HG03354 (cell line): ENCODE measurements around the gene GUCA2A.
"Not testable (repeated sequence)": the region's sequence is repeated elsewhere in the genome, so short reads cannot be mapped to it uniquely, and the experiment has no call there.

Experiments used
- ATAC-seq: cut with Tn5 transposase; IDR thresholded peaks from one replicate; pipeline ENCODE4 v1.9.1; 2021; ENCODE audit warnings: mild to moderate bottlenecking; ENCODE audit not compliant: unreplicated experiment, poor library complexity, severe bottlenecking

Gene GUCA2A, protein sequence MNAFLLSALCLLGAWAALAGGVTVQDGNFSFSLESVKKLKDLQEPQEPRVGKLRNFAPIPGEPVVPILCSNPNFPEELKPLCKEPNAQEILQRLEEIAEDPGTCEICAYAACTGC

DNA sequence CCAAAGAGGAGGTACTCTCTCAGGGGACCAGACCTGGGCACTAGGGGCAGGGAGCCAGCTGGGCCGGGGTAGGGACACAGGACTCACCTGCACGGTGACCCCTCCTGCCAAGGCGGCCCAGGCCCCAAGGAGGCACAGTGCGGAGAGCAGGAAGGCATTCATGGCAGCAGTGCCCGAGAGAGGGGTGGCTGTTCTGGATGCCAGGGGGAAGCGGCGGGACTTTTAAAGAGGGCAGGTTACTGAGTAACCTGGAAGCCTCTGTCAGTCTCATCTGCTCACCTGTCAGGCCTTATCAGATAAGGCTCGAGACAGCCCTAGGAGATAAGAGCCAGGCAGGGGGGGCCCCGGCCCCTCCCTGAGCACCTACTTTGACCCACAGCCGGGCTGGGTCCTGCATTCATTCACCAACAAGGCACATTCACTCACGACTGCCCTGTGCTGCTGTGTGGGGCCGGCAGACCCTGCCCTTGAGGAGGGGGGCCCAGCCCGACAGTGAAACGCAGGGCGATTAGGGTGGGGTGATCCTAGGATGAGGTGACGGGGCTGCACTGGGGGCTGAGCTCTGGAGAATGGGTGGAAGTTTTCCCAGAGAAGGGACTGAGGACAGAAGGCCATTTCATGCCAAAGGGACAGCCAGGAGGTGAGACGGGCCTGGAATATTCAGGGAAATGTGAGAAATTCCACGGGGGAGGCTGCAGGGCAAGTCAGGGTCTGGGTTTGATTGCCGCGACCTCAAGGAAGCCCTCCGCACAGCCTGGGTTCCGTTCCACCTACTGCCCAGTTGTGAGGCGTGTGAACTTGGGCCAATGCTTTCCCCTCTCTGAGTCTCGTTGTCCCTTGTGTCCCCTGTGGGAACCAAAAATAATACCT is at the start of gene GUCA2A:
Gene GUCA2A, minus strand, starts transcription at position 195 of the 870 bp plus-strand sequence. Its CDS starts 33 bp downstream, at position 162.
- no peak for ATAC-seq

DNA sequence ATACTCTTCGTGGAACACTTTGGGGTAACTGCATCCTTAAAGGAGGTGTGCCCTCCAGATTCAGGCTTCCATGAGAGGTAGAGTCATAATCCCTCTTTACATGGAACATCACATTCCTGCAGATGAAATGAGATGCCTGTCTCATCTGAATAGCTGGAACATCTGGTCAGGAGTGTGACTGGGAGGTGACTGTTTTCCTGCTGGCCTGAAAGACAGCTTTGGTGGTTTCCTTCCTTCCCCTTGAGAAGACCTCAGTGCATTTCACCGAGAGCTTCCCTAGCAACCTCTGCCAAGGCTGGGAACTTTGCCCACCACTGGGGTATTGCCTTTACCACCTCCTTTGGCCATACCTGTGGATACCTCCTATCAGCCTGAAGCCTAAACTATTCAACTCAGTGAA is 46.7 kb upstream of the GUCA2A start:
- no peak for ATAC-seq

DNA sequence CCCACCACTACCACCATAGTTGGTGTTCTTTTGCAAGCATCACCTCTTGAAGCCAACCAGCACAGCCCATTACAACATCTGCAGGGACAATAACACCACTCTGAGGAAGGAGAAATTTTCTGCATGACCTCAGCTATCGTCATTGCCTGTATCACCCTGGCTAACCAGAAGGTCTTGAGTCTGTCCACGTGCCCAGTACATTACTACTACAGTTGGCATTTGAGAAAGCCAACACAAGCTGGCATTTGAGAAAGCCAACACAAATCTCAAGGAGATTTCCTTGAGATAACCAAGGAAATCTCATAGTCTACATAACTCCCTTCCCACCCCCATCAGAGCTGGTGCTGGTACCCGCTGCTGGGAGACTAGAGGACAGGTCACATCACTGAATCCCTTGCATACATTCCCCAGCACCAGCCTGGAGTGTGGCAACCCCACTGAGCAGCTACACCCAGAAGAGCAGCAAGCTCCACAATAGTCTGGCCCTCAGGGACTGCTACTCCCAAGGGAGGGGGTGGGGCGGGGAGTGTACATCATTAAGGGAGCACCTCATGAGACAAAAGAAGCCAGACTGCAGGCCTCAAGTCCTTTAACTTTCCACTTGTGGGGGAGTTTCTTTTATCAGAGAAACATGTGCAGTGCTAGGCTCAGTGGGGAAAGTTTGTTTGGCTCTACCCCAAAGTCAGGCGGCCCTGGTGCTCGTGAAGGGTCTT is 46.0 kb upstream of the GUCA2A start:
- no peak for ATAC-seq

DNA sequence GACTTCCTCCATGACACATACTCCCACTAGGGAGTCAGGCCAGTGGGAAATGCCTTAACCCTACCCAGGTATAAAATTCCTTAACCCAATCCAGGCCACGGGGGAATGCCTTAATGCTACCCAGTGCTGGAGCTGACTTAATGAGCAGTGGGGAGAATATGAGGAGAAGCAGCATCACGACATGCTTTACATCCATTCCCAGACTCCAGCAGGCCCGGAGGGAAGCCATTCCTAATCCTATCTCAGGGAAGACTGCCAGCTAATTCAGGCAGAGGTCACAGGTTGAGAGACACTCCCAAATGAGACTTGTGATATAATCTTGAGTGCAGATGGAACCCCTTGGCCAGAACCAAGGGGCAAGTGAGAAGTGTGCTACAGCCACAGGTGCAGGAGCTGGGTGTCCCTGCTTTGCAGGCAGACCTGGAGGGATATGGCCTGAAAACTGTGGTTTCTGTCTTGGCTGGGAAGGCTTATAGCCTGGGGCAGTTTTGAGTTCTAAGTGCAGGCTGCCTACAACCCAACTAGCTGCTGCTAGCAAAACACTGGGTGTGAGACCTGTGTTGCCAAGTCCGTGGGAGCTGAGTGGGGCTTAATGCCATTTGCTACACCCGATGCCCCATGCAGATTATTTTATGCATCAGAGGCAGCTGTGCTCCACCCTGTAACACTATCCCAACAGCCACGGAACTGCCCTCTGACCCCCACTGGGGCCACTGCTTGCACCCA is 45.1 kb upstream of the GUCA2A start:
- no peak for ATAC-seq

DNA sequence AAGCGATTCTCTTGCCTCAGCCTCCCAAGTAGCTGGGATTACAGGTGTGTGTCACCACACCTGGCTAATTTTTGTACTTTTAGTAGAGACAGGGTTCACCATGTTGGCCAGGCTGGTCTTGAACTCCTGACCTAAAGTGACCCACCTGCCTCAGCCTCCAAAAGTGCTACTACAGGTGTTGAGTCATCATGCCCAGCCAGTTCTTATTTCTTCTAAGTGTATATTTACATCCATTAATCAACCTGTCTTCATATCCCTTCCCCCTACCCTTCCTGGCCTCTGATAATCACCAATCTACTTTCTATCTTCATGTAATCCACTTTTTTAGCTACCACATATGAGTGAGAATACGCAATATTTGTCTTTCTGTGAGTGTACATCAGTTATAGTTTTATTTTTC is 42.4 kb upstream of the GUCA2A start:
- not testable (repeated sequence) for ATAC-seq

DNA sequence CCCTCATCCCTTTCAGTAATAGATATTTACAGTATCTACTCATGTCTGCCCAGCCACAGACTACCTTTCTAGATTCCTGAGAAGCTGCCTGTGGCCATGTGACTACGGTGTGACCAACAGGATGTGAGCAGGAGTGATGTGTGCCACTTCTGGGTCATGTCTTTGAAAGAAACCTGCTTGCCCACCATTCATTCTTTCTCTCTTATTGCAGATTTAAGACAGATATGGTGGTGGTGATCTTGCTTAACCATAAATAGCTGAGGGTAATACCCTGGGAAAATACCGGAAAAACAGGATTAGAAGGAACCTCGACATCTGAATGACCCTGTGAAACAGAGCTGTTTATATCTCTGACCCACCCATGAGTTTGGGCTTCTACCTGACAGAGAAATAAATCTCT is 41.6 kb upstream of the GUCA2A start:
- no peak for ATAC-seq

DNA sequence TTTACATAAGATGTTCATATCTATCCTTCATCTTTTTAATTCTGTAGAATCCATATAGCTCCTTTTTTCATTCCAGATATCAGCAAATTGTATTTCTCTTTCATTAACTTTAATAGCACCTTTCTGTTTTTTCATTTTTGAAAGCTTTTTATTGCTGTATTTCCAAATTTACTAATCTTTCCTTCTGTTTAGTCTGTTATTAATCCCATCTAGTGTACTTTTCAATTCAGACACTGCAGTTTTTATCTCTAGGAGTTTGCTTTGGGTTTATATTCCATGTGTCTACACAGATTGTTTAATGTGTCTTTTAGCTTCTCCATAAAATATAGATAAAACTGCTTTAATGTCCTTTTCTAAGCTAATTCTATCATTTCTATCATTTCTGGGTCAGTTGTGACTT is 37.4 kb upstream of the GUCA2A start:
- no peak for ATAC-seq

DNA sequence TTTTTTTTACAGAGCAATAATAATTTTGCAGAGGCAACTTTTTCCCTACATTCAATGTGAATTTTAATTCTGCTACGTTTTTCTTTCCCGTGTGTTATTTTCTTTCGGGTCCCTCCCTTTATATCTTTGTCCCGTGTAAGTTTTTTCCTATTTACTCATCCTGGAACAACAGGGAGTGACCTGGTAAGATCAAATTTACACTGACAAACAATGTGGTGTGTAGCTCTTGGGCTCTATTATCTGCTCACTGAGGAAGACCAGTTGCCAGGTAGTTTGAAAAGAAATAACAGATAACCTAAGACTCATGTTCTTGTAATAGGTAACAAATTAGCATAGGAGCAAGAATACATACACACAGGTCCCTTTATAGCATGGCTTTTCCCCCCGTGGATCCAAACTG is 33.7 kb upstream of the GUCA2A start:
- ATAC-seq: no peak

DNA sequence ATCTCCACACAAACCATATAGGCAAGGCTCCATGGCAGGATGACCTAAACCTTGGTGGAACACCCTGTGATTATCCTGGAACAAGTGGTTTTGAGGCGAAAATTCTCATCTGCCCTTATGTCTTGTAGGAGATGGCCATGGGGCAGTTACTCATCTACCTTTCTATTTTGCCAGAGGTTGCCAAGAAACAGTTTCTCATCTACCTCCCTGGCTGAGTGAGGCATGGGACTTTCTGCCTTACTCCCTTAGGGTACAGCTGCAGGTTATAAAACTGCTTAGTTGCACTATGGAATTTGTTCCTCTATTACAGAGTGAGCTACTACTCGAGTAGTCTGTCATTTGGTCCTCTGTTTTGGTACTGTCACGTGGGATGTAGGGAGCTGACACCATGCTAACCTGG is 31.3 kb upstream of the GUCA2A start:
- ATAC-seq: no peak

DNA sequence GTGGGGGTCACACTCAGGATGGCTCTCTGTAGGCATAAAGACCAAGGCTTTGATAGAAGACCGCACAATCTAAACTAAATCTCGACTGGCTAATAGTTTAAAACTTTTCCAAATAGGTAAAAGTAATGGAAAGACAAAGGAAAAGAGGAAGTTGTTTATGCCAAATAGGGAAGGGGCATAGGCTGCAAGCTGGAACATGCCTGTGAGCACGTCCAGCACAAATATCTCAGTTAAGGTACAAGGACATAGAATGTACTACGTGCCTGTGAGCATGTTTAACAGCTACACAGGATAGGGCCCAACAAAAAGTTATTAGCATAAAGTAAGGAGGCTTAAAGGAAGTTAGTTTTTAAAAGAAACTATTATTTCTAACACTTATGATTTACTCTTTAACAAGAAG is 27.6 kb upstream of the GUCA2A start:
- no peak for ATAC-seq

DNA sequence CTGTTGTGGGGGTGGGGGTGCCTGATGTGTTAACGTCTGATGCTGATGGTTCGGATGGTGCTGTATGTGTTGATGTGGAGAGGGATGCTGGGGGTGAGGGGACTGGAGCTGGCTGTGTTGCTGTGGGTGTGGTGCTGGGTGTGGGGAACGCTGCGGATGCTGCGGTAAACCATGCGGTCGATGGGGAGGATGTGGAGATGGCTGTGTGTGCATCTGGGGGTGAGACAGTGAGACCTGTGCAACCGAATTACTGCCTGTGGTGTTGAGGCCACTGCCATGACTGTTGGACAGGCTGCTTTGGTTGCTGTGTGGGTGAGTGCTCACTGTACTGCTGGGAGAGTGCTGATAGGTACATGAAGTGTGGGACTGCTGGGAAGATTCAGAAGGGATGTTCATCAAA is 26.8 kb upstream of the GUCA2A start:
- no peak for ATAC-seq

DNA sequence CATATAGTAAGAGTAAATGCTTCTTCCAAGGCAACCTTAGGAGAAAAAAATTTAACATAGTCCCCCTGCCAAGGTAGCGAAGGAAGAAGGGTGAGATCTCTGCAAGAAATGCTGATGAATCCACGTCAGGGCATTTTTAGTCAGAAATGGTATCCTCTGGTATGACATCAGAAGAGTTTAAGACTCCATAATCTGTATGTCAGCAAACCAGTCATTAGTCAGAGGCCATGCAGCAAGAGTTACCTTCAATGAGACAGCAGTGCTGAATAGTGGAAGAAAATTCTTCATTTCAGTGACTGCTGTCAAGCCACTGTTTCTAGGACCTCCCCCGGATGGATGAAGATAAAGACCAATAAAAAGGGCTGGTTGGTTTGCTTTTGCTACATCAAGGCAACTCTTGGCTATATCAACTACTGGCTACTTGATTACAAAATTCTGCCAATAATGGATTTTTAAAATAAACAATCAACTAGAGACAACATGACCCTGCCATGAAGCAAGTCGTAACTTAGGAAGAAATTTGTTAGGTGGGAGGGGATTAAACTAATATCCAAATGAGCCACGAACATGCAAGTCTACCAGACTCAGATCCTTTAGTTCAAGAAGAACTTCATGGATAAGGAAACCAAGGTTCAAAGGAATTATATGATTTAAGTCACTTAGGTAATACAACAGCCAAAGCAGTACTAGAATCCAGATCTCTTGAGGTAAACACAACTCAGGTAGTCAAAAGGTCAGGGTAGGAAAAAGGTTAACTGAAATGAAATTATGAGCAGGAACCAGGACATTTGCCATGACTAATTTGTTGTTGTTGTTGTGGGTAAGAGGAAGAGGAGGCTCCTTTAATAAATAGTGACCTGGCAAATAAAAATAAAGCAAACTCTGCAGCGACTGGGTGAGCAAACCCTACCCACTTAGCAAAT is 25.6 kb upstream of the GUCA2A start:
- no peak for ATAC-seq

DNA sequence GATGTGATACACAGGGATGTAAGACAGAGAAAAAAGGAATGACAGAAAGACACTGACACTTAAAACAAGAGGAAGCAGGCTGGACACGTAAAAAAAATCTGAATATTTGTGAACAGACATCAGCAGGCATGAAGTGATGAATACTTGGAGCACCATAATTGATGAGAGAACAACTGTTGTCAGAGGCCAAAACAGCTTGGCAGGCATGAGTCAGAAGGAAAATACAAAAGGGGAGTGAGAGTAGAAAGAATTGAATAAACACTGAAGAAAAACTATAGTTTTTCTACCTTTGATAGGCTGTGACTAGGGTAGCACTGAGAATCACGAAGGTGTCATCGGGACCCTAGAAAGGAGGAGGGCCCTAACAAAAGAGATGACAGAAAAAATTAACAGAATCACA is 21.6 kb upstream of the GUCA2A start:
- ATAC-seq: no peak

DNA sequence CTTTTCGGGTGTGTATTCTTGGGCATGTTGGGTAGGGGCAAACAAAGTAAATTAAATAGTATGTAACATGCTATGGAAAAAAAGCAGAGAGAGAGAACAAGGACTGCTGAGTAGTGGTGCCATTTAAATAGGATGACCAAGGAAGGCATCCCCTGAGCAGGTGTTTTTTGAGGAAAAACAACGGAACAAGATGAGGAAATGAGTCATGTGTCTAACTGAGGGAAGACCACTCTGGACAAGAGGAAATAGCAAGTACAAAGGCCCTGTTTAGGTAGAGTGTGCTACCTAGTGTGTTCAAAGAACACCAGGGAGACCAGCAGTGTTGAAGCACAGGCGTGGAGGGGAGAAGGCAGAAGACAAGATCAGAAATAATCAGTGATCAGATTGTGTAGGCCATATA is 20.1 kb upstream of the GUCA2A start:
- no peak for ATAC-seq

DNA sequence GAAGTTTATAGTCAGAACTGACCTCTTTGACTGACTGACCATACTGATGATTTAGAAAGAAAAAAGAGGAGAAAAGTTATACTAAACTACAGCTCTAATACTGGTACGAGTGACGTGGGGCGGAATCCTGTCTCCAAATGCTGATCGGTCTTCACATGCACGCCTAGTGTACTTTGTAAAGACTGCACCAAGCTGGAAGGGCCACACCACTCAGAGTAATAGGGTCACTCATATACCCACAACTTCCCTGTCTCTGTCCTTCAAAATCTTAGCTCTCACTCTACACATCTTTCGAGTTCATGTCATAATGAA is 19.4 kb upstream of the GUCA2A start:
- no peak for ATAC-seq

DNA sequence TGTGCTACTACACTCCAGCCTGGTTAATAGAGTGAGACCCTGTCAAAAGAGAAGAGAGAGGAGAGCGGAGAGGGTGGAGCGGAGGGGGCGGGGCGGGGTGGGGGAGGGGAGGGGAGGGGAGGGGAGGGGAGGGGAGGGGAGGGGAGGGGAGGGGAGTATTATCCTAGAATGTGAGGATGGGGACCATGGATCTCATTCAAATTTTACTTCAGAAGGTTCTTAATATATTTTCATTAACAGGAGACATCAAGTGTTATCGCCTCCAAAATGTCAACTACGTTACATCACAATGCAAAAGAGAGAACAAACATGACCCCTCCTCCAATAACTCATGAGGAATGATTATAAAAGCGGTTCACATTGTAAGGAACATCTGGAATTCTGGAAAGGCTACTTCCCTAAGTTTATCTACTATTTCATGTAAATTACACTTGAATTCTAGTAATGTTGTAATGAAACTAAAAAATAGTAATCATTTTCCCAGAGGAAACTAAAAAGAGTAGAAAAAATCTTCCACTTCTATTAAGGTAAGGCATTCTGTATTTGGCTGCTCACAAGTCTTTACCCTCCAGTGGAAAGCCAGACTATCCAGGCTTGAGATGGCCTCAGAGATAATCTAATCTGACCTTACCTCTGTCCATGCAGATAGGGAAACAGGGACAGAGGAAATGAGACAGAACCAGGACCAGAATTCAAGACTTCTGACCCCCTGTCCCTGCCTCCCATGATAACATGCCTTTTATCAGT is 18.8 kb upstream of the GUCA2A start:
- no peak for ATAC-seq

DNA sequence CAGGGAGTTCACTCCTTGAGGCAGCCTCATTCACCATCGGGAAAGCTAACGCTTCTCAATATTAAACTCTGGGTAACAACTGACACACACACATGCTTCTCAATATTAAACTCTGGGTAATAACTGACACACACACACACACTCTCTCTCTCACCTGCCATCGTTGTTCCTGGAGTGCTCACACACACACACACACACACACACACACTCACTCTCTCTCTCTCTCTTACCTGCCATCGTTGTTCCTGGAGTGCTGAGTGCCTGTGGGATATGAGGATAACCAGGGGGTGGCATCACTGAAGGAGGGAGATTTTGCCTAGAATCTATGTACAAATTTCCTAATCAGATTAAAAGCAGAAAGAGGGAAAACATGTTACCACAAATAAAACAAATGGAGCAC is 17.1 kb upstream of the GUCA2A start:
- no peak for ATAC-seq

DNA sequence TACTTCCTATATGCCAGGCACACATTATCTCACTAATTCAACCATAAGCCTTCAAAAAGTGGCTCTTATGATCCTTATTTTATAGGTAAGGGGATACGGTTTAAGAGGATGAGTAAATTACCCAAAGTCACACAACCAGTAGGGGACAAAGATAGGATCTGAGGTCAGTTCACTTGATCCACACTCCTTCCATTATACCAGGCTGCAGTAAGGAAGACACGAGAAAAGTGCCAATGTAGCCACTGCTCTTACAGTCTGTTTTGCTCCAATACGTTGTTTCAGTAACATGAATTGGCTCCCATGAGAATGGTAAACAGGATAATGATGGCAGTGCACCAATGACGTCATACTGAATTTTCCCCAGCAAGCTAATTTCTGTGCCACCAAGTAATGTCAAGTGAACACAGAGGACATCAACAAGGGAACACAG is 15.4 kb upstream of the GUCA2A start:
- ATAC-seq: no peak

DNA sequence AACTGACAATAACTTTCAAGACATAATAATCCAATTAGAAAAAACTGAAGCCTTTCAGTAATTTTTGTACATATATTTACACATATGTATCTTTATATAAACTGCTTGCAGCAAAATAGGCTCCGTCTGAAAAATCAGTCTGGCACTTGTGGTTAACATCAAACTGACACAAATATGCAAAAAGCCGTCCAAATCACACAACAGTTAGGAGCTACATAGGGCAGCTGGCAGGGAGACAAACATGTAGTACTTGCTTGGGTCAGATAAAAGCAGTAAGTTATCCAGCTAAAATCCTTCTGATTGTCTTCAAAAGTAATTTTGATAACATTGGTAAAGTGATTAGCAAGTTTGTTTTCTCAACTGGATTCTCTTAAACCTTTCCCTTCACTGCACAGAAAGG is 14.7 kb upstream of the GUCA2A start:
- no peak for ATAC-seq
